ENCODE data around the gene ATG10.

Gene ATG10

DNA sequence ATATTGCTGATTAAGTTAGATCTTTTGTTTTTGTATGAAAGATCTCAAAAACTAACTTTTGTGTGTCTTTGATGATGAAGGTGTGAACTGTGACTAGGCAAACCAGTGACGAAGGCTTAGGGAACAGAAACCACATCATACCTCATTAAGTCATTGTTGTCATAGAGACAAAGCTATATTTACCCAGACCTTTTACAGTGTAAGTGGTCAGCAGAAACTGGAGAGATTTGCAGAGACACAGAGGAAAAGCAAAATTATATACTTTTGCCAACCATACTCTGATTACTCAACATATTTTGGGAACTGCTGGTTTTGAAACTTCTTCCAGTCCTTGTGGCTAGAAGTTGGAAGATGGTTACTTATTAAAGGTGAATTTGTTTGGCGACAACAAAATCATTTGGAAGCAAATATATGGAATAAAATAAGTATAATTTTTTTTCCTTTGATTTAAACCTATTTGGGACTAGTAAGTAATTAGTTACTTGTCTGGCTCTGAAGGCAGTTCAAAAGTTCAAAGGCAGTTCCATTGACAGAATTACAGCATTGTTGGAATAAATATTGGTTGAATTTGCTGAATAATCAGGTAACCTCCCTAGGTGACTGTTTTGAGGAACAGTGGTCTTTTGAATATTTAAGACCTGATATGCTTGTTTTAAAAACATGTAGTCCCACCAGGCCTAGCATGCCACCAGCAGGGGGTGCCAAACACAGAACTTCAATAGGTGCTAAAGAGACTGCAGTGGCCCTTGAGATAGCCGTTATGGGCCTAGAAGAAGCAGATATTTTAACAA is 202.5 kb downstream of the ATG10 start:
- intact Hi-C loops (cut with DNase I; ENCODE audit: low total_unique reads) = no loop called here
- H3K27me3 ChIP-seq = no peaks in the 10 kb centered on the region
- peak in 1 of 2 donors; percentile 42 for DNase-seq
- H3K4me1 ChIP-seq = no peaks in the 10 kb centered on the region
- H3K9me3 ChIP-seq = no peaks in the 10 kb centered on the region
- no peaks in the 10 kb centered on the region for H3K36me3 ChIP-seq
- no peak overlapping the region for H3K4me3 ChIP-seq
- H3K27ac ChIP-seq = no peak overlapping the region
- TF ChIP-seq CTCF (IDR thresholded peaks at IDR 0.05) = peak; percentile 27 to 41

DNA sequence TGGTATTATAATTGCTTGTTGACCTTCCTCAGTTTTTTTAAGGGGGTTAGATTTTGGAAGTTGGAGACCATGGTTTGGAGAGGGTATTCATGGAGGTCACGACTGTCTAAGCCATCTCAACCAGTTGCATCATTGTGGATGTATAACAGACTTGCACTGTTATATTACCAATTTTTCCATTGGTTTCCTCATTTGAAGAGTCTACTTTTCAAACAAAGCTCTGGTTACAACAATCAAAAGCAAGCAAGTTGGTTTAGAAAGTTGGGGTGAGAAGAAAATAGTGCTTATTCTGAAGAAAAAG is 203.0 kb downstream of the ATG10 start:
- no peak for DNase-seq
- Histone ChIP-seq H3K4me3 (no peak overlapping the region), H3K9me3 (no peaks in the 10 kb centered on the region), H3K27ac (no peak overlapping the region), H3K27me3 (no peaks in the 10 kb centered on the region), H3K36me3 (peaks cover 0 to 1% (median 0%) of the 10 kb centered on the region in 3 donors), H3K4me1 (no peaks in the 10 kb centered on the region)
- intact Hi-C loops (cut with DNase I; ENCODE audit: low total_unique reads) = no loop called here
- TF ChIP-seq CTCF (IDR thresholded peaks at IDR 0.05) = no peak

DNA sequence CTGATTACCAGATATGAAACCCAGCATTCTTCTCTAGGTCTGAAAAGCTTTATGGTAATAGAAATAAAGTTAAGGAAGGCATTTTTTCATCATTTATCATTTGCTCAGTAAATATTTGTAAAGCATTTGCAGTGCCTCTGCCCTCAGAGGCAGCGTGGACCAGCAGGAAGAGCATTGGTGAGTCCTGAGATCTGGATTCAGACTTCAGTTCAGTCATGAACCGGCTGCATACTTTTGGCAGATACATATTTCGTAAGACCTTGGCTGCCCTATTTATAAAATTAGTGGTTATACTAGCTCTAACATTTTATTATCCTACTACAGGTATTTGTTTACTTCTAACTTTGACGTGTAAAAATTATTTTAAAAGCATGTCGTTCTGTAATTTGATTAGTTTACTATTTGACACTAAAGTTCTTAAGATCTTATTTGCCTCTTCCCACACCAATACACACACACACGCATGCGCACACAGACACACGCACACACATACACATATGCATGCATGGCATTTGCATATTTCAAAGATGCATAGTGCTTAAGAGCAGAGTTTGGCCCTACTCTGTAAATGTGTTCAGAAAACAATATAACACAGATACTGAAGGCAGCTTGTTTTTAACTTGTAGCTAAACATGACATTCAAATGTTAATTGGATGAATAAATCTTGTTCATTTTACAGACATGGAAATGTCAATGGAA is 204.4 kb downstream of the ATG10 start:
- no peak for DNase-seq
- intact Hi-C loops (cut with DNase I; ENCODE audit: low total_unique reads) = no loop called here
- peaks cover 0 to 7% (median 0%) of the 10 kb centered on the region in 3 donors for H3K36me3 ChIP-seq

DNA sequence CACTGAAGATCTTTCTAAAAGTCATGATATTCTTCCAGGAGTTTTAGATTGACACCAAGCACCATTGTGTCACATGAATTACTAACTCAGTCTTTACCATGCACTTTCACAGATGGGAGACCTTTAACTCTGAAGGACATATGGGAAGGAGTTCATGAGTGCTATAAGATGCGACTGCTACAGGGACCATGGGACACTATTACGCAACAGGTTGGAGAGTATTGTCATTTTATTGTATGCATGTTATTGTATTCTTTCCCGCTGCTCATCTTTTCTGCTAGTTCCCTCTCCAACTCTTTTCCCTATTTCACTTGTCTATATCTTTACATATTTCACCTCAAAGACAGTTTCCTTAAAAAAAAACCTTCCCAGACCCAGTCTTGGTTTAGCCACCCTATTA is 206.6 kb downstream of the ATG10 start:
- Histone ChIP-seq H3K27ac (no peak overlapping the region), H3K4me3 (no peak overlapping the region), H3K27me3 (no peaks in the 10 kb centered on the region), H3K4me1 (no peaks in the 10 kb centered on the region), H3K9me3 (no peaks in the 10 kb centered on the region), H3K36me3 (peaks cover 0 to 7% (median 0%) of the 10 kb centered on the region in 3 donors)
- intact Hi-C loops (cut with DNase I; ENCODE audit: low total_unique reads) = no loop called here
- TF ChIP-seq CTCF (IDR thresholded peaks at IDR 0.05) = no peak
- no peak for DNase-seq

More for the DNA sequence above, 204.4 kb downstream of the ATG10 start:
- Histone ChIP-seq H3K9me3 (no peaks in the 10 kb centered on the region), H3K27me3 (no peaks in the 10 kb centered on the region), H3K27ac (no peak overlapping the region), H3K4me3 (no peak overlapping the region), H3K4me1 (no peaks in the 10 kb centered on the region)
- TF ChIP-seq CTCF (IDR thresholded peaks at IDR 0.05) = no peak

DNA sequence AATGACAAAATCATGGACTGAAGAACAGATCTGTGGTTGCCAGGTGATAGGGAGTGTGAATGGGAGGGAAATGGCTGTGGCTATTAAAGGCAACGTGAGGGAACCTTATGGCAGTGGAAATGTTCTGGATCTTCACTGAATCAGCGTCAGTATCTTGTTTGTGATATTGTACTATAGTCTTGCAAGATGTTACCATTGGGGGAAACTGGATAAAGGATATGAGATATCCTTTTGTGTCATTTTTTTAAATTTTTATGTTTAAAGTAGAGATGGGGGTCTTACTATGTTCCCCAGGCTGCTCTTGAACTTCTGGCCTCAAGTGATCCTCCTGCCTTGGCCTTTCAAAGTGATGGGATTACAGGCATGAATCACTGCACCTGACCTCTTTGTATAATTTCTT is 210.8 kb downstream of the ATG10 start:
- Histone ChIP-seq H3K4me3 (no peak overlapping the region), H3K36me3 (peaks cover 0 to 7% (median 0%) of the 10 kb centered on the region in 3 donors), H3K27ac (no peak overlapping the region), H3K9me3 (no peaks in the 10 kb centered on the region), H3K27me3 (no peaks in the 10 kb centered on the region), H3K4me1 (no peaks in the 10 kb centered on the region)
- no peak for DNase-seq
- no peak for TF ChIP-seq CTCF (IDR thresholded peaks at IDR 0.05)
- intact Hi-C loops (cut with DNase I; ENCODE audit: low total_unique reads) = no loop called here

Measured in tibial artery (tissue), 4 donors.